GM12801 (cell line): ENCODE data around the gene C5orf15.

Experiments
- TF ChIP-seq, protein P1 (sequence below): IDR thresholded peaks from one replicate; pipeline ENCODE4 v1.5.1; 2011; ENCODE audit warnings: control low read depth; ENCODE audit not compliant: insufficient read length; ENCODE audit errors: extremely low read depth

Gene C5orf15

GRCh38 chr5:133953568-133954145, 14.8 kb downstream of the C5orf15 start:
- TF ChIP-seq, protein P1, sequence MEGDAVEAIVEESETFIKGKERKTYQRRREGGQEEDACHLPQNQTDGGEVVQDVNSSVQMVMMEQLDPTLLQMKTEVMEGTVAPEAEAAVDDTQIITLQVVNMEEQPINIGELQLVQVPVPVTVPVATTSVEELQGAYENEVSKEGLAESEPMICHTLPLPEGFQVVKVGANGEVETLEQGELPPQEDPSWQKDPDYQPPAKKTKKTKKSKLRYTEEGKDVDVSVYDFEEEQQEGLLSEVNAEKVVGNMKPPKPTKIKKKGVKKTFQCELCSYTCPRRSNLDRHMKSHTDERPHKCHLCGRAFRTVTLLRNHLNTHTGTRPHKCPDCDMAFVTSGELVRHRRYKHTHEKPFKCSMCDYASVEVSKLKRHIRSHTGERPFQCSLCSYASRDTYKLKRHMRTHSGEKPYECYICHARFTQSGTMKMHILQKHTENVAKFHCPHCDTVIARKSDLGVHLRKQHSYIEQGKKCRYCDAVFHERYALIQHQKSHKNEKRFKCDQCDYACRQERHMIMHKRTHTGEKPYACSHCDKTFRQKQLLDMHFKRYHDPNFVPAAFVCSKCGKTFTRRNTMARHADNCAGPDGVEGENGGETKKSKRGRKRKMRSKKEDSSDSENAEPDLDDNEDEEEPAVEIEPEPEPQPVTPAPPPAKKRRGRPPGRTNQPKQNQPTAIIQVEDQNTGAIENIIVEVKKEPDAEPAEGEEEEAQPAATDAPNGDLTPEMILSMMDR: no peak

- TF ChIP-seq, protein P1: no peak
Observed at GRCh38 chr5:133952729-133953567, 15.5 kb downstream of the C5orf15 start.

DNA sequence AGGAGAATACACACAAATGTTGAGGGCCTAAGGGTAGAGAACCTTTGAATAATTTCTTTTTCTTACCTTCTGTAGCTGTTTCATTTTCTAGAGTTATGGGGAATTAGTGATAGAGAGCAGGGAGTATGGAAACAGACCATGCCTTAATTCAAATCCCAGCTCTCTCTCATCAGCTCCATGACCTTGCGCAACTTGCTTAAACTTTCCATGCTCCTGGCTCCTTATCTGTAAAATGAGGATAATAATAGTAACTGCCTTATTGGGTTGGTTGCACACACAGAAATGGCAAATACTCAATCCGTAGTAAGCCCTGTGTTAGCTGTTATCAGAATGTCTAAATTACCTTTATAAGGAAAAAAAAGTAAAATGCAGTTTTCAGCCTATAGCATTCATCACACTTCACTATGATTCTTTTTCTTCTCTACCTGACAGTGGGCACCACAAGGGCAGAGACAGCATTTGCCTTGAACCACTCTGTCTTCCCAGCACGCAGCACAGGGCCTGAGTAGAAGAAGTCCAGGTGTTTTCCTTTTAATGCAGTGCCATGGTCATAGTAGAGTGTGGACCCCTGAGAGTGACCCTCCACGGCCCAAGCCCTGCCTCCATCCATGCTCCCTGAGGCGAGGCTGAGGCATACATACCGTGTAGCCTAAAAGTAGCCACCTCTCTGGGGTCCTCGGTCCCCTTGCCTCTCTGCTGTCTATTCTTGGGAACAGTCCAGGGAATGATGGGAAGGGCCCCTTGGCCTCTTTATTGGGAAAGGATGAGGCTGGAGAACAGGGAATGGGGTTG, 17.4 kb downstream of the C5orf15 start:
- TF ChIP-seq, protein P1: no peak

DNA sequence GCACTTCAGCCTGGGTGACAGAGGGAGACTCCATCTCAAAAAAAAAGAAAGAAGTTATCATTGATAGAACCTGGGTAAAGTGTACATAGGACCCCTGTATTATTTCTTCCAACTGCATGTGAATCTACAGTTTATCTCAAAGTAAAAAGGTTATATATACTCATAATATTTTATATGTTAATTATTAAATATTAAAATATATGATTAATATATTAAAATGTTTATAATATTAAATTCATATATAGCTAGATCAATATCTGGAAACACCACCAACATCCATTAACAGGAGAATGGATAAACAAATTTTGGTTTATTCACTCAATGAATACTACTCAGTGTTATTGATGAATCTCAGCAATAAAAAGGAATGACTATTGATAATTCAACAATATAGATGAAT, 19.7 kb downstream of the C5orf15 start:
- TF ChIP-seq, protein P1: no peak

- TF ChIP-seq, protein P1: no peak
Observed at GRCh38 chr5:133947431-133947841, 21.0 kb downstream of the C5orf15 start.

GRCh38 chr5:133945568-133945967, 22.9 kb downstream of the C5orf15 start:
- TF ChIP-seq, protein P1: no peak

DNA sequence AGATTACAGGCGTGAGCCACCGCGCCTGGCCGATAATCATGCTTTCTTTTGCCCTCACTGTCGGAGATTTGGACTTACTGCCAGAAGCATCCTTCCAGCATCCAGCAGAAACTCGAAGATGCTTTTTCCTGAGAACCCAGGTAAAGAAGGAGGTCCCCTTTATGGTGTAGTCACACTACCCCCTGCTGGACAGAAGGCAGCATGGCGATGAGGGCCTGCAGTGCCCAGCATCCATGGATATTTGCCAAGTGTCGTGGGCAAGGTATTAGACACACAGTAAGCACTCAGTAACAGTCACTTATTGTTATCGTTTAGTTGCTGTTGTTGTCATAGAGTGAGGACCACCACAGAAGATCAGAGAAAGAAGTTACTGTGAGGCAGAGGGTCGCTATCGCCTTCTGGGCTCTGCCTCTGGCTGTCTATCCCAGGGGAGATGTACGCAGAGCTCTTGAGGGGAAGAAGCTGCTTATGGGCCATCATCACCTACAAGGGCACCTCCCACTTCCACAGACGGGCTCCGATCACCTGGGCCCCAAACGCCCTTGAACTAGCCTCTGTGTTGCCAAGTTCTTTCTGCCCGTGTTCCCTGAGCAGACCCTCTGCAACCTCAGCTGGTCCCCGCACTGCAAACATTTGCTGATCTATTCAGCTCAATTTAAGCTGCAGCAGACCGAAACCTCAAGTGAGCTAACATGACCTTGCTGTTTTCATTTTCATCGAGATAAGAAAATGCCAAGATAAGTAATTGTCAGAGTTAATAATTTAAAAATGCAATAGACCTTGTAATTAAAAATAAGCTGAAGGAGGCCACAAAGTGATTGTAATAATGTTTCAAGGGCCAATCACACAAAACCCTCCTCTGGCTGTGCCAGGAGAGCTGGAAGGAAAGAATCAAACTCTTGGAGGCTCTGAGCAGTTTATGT, 23.9 kb downstream of the C5orf15 start:
- TF ChIP-seq, protein P1: no peak
